GM20000 (cell line): ENCODE measurements around the gene GRIK1.

Experiments used
- DNase-seq: peaks from one replicate; pipeline ENCODE4 v3.0.0; 2012; ENCODE audit warnings: low spot score
- CTCF ChIP-seq: IDR thresholded peaks from 2 replicates; pipeline ENCODE4 v1.5.1; 2012; ENCODE audit warnings: mild to moderate bottlenecking, control low read depth; ENCODE audit errors: extremely low read depth, missing control alignments

GRIK1 gene

DNA sequence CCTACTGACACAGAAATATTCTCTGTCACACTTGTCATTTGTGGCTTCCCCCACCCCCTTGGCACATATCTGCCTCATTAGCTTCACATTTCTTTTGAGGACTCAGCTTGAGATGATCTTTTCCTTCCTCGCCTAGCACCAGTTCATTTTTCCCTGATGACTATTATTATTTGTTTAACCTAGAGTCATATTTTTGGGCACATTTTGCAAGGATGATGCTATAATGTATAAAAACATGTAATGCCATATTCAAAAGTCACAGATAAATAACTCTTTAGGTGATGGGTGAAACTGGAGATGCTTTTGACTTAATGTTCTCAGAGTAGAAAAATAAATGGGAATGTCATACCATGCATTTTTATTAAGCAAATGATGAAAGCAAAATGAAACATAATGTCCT lies 438.3 kb downstream of the GRIK1 start:
- no peak for TF ChIP-seq CTCF
- no peak for DNase-seq

DNA sequence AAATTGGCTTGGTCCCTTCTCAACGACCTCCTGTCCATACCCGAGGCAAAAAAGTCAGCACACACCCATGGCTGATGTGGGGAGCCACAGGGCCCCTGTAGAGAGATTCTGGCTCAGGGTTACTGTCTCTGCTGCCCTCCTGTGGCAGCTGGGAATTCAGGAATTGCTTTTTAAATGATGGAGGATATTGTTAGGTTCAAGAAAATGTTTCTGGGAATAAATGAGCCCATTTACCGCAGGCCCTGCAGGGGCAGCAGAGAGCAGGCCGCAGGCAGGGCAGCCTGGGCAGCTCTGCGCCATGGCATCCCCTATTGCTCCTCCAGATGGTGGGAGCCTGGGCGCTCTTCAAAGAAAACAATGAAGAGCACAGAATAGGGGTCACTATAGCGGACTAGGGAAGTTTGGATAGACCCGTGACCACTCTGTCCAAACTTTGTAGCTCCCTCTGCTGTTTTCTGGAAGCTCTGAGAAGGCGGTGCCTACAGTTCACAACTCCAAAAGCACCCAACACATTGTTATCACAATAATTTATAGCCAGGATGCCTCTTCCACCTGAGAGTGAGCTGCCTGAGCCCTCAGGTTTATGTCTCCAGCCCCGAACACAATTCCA lies 440.0 kb downstream of the GRIK1 start:
- DNase-seq: no peak
- no peak for TF ChIP-seq CTCF

DNA sequence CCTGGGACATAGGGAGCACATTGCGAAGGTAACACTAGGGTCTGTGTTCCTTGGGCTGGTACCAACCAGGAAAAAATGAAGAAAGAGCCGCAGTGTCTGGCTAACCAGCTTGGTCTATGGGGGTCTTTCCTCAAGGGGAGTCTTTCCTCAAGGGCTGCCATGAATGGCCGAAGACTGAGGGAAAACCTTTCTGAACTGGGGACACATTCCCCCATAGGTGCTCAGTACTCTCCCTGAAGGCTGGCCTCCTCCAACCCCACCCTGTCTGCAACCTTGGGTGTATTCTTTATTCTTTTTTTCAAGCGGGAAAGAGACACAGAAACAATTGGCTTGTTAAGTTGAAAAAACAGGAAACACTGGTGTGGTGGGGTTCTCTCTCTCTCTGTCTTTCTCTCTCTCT lies 440.6 kb downstream of the GRIK1 start:
- no peak for DNase-seq
- TF ChIP-seq CTCF: no peak

DNA sequence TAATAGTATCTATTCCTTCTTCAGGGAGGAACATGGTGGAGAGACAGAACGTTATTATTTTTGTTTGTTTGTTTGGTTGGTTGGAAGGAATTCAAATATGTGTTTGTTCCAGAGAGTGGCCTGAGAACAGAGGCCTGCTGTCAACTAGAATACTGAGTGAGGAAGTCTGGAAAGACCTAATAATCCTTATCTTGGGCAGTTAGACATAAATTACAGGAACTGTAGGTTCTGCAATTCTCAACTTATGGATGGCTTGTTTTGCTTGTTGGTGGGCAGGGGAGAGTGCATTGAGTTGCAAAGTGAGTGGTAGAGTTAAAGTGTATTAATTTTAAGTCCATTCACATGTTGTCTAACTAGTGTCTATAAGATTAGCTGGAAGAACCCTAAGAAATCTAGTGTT lies 443.5 kb downstream of the GRIK1 start:
- no peak for TF ChIP-seq CTCF
- DNase-seq: no peak

DNA sequence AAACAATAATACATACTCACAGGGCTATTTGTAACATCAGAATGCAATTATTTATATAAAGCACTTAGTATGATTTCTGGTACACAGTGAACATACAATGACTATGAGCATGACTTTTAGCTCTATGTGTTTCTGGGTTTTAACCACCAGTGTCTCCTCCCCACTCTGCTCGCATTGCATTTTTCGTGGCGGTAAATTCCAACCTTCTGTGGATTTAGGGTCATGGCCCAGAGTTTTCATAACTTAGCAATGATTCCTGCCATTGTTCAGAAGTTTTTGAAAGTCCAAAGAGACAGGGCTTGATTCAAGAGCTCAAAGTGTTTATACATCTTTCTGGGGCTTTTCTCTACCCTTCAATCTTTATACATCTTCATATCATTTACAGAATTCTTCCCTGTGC lies 449.8 kb downstream of the GRIK1 start:
- no peak for TF ChIP-seq CTCF
- DNase-seq: no peak

DNA sequence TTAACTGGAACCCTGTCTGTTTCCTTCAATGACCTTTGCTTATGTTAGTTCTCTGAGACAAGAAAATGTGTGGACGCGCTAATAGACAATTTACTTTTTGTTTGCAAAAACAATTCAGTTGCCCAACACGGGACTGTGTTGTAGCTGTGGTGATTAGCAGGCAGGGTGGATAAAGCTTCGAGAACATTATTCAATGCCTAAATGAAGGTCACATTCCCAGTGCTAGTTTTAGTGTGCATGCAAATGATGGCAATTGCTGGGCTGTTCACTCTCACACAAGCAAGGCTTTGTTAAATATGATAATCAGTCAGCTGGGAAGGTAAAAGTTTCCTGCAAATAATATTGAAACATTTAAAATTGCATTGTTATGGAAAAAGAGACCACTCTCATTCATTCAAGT lies 452.6 kb downstream of the GRIK1 start:
- no peak for TF ChIP-seq CTCF
- no peak for DNase-seq
